CD8-positive, alpha-beta memory T cell (primary cell): ENCODE data around the gene LOXHD1. TPM values are rescaled to one million over a fixed set of nuclear protein-coding genes. Genes with fewer than 3 reads are reported as not detected.

ENCODE experiments used
- CTCF ChIA-PET: fragments of 350-600 bp; sonication (Branson Sonifier 250); formaldehyde crosslinking; loops from one replicate; lab custom pipeline; 2021; ENCODE audit warnings: antibody characterized with exemption; lab: Charles Lee
- POLR2A ChIA-PET: fragments of 350-600 bp; sonication (Branson Sonifier 250); formaldehyde crosslinking; loops from one replicate; lab custom pipeline; 2021; ENCODE audit warnings: antibody characterized with exemption; lab: Charles Lee
- DNase-seq, 5 donors: peaks; one replicate each; pipeline versions ENCODE4 v3.0.0 to v3.0.0-alpha.2; 2020 to 2022; ENCODE audit warnings: mixed read lengths in 1 of 5
- H3K27ac ChIP-seq: one replicate; pipeline ENCODE4 v1.7.0; 2013; ENCODE audit warnings: low read depth, mild to moderate bottlenecking, low read length, moderate library complexity
- H3K27me3 ChIP-seq: 2 replicates; pipeline ENCODE4 v1.7.0; 2013; ENCODE audit warnings: low read length, mild to moderate bottlenecking; ENCODE audit not compliant: insufficient read depth, poor library complexity, severe bottlenecking
- H3K36me3 ChIP-seq: 2 replicates; pipeline ENCODE4 v1.7.0; 2013; ENCODE audit warnings: mild to moderate bottlenecking, low read length, moderate library complexity; ENCODE audit not compliant: insufficient read depth
- H3K4me1 ChIP-seq: 2 replicates; pipeline ENCODE4 v1.7.0; 2013; ENCODE audit warnings: mild to moderate bottlenecking, low read length, moderate library complexity; ENCODE audit not compliant: insufficient read depth
- H3K4me3 ChIP-seq: 2 replicates; pipeline ENCODE4 v1.7.0; 2013; ENCODE audit warnings: mild to moderate bottlenecking, low read length
- H3K9me3 ChIP-seq: 2 replicates; pipeline ENCODE4 v1.7.0; 2013; ENCODE audit warnings: mild to moderate bottlenecking, low read length
- H3K27ac Mint-ChIP-seq, 8 donors: one replicate each; pipeline ENCODE4 v1.8.0; 2020 to 2021; ENCODE audit warnings: mixed read lengths in 8 of 8, mild to moderate bottlenecking in 6 of 8, inconsistent platforms in 3 of 8, moderate library complexity in 3 of 8
- H3K27me3 Mint-ChIP-seq, 2 donors: one replicate each; pipeline ENCODE4 v1.8.0; 2020 to 2021; ENCODE audit warnings: mixed read lengths in 2 of 2, mild to moderate bottlenecking in 1 of 2, moderate library complexity in 1 of 2
- H3K36me3 Mint-ChIP-seq, 3 donors: one replicate each; pipeline ENCODE4 v1.8.0; 2020 to 2021; ENCODE audit warnings: mixed read lengths in 3 of 3, inconsistent platforms in 1 of 3, mild to moderate bottlenecking in 1 of 3
- H3K4me1 Mint-ChIP-seq, 3 donors: one replicate each; pipeline ENCODE4 v1.8.0; 2020 to 2021; ENCODE audit warnings: mixed read lengths in 3 of 3, inconsistent platforms in 1 of 3, mild to moderate bottlenecking in 1 of 3
- H3K4me3 Mint-ChIP-seq, 7 donors: one replicate each; pipeline ENCODE4 v1.8.0; 2020 to 2021; ENCODE audit warnings: mixed read lengths in 7 of 7, mild to moderate bottlenecking in 6 of 7, moderate library complexity in 4 of 7, inconsistent platforms in 2 of 7
- H3K9me3 Mint-ChIP-seq, 5 donors: one replicate each; pipeline ENCODE4 v1.8.0; 2020 to 2022; ENCODE audit warnings: mixed read lengths in 5 of 5, mild to moderate bottlenecking in 3 of 5, moderate library complexity in 2 of 5, inconsistent platforms in 1 of 5
- polyA plus RNA-seq: library from polyadenylated mRNA; unstranded; fragments of 300-500 nt; fragmentation: Illumina TruSeq; gene quantifications from one replicate; pipeline ENCODE4 v1.2.3, GENCODE V29; 2021
- total RNA-seq, 2 experiments: library from RNA; stranded (reverse); gene quantifications; one replicate each; pipeline ENCODE4 v1.2.3, GENCODE V29; 2021

The LOXHD1 gene
- total and polyA plus RNA-seq, 3 experiments from 2014 or later = not detected

DNA sequence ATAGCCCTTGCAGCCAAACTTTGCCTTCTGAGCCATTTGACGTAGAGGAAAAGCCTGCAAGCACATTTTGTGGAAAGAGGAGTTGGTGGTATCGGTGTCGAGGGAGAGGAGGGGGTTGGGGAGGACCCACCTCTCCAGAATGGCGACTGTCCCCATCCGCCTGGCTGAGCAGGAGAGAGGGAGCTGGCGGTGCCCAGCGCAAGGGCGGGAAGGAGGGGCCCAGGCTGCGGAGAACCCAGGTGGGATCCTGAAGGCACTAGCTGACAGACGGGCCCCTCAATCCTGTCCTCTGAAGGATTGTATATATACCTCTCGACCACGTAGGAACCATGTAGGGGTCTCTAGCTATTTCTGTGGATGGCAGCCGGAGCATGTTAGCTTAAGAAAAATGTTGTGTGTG, 200.3 kb downstream of the LOXHD1 start:
- Histone ChIP-seq H3K27ac (no peak overlapping the region), H3K4me3 (no peak overlapping the region), H3K27me3 (no peaks in the 10 kb centered on the region), H3K9me3 (no peaks in the 10 kb centered on the region), H3K36me3 (no peaks in the 10 kb centered on the region), H3K4me1 (no peaks in the 10 kb centered on the region)
- ChIA-PET CTCF (no interaction called here), POLR2A (no interaction called here)
- no peak overlapping the region for H3K4me3 Mint-ChIP-seq
- H3K9me3 Mint-ChIP-seq = no peaks in the 10 kb centered on the region
- no peak overlapping the region for H3K27ac Mint-ChIP-seq
- no peak for DNase-seq
- no peaks in the 10 kb centered on the region for H3K4me1 Mint-ChIP-seq
- peaks cover 6 to 21% of the 10 kb centered on the region in 2 donors for H3K27me3 Mint-ChIP-seq
- H3K36me3 Mint-ChIP-seq = peaks cover 0 to 1% (median 0%) of the 10 kb centered on the region in 3 donors

GRCh38 chr18:46452820-46453219, 204.2 kb downstream of the LOXHD1 start:
- DNase-seq = no peak
- Mint-ChIP-seq H3K27me3 (peaks cover 9 to 27% of the 10 kb centered on the region in 2 donors), H3K27ac (no peak overlapping the region), H3K36me3 (peaks cover 0 to 1% (median 0%) of the 10 kb centered on the region in 3 donors), H3K4me1 (no peaks in the 10 kb centered on the region), H3K9me3 (no peaks in the 10 kb centered on the region), H3K4me3 (no peak overlapping the region)
- Histone ChIP-seq H3K27me3 (no peaks in the 10 kb centered on the region), H3K36me3 (no peaks in the 10 kb centered on the region), H3K27ac (no peak overlapping the region), H3K9me3 (no peaks in the 10 kb centered on the region), H3K4me1 (no peaks in the 10 kb centered on the region), H3K4me3 (no peak overlapping the region)
- ChIA-PET CTCF (no interaction called here), POLR2A (no interaction called here)

DNA sequence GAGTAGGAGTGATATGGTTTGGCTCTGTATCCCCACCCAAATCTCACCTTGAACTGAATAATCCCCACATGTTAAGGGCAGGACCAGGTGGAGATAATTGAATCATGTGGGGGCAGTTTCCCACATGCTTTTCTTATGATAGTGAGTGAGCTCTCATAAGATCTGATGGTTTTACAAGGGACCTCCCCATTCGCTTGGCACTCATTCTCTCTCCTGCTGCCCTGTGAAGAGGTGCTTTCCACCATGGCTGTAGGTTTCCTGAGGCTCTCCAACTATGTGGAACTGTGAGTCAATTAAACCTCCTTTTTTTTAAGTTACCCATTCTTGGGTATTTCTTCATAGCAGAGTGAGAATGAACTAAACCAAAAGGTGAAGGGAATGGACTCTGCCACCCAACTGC, 207.5 kb downstream of the LOXHD1 start:
- no peak overlapping the region for H3K4me3 Mint-ChIP-seq
- no peaks in the 10 kb centered on the region for H3K4me1 ChIP-seq
- H3K27ac ChIP-seq = no peak overlapping the region
- H3K9me3 Mint-ChIP-seq = peaks cover 0 to 4% (median 4%) of the 10 kb centered on the region in 5 donors
- no peaks in the 10 kb centered on the region for H3K27me3 ChIP-seq
- no peak for DNase-seq
- no peaks in the 10 kb centered on the region for H3K9me3 ChIP-seq
- H3K36me3 Mint-ChIP-seq = peaks cover 0 to 5% (median 0%) of the 10 kb centered on the region in 3 donors
- H3K27ac Mint-ChIP-seq = no peak overlapping the region
- POLR2A ChIA-PET = no interaction called here
- H3K4me1 Mint-ChIP-seq = no peaks in the 10 kb centered on the region
- CTCF ChIA-PET = no interaction called here
- peaks cover 11 to 26% of the 10 kb centered on the region in 2 donors for H3K27me3 Mint-ChIP-seq
- H3K36me3 ChIP-seq = no peaks in the 10 kb centered on the region
- no peak overlapping the region for H3K4me3 ChIP-seq

DNA sequence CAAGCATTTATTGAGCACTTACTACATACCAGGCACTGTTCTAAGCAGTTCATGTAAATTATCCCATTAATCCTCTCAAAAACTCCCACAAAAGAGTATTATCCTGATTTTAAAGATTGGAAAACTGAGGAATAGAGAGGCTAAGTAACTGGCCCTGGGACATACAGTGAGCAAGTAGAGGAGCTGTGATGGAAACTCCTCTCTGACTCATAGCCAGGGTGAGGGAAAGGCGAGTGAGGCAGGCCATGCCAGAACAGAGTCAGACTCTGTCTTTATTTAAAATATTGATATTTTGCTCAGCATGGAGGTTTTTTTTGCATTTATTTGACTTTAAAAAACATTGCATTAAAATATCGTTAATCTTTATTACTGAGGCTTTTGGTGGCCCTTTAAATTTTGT, 208.0 kb downstream of the LOXHD1 start:
- no peak overlapping the region for H3K27ac ChIP-seq
- Mint-ChIP-seq H3K4me3 (no peak overlapping the region), H3K4me1 (no peaks in the 10 kb centered on the region), H3K36me3 (peaks cover 0 to 5% (median 0%) of the 10 kb centered on the region in 3 donors), H3K9me3 (peaks cover 0 to 4% (median 4%) of the 10 kb centered on the region in 5 donors), H3K27me3 (peaks cover 11 to 26% of the 10 kb centered on the region in 2 donors), H3K27ac (no peak overlapping the region)
- DNase-seq = no peak
- no peaks in the 10 kb centered on the region for H3K4me1 ChIP-seq
- no peaks in the 10 kb centered on the region for H3K36me3 ChIP-seq
- H3K9me3 ChIP-seq = no peaks in the 10 kb centered on the region
- H3K4me3 ChIP-seq = no peak overlapping the region
- H3K27me3 ChIP-seq = no peaks in the 10 kb centered on the region
- CTCF ChIA-PET = no interaction called here
- POLR2A ChIA-PET = no interaction called here

- Histone ChIP-seq H3K36me3 (no peaks in the 10 kb centered on the region), H3K27ac (no peak overlapping the region), H3K27me3 (no peaks in the 10 kb centered on the region), H3K4me3 (no peak overlapping the region), H3K9me3 (no peaks in the 10 kb centered on the region), H3K4me1 (no peaks in the 10 kb centered on the region)
- no peak for DNase-seq
- peaks cover 0 to 5% (median 0%) of the 10 kb centered on the region in 3 donors for H3K36me3 Mint-ChIP-seq
- H3K27ac Mint-ChIP-seq = no peak overlapping the region
- peaks cover 0 to 4% (median 4%) of the 10 kb centered on the region in 5 donors for H3K9me3 Mint-ChIP-seq
- H3K27me3 Mint-ChIP-seq = peaks cover 11 to 26% of the 10 kb centered on the region in 2 donors
- ChIA-PET CTCF (no interaction called here), POLR2A (no interaction called here)
- H3K4me3 Mint-ChIP-seq = no peak overlapping the region
- H3K4me1 Mint-ChIP-seq = no peaks in the 10 kb centered on the region
Observed at GRCh38 chr18:46448347-46448746, 208.7 kb downstream of the LOXHD1 start.

DNA sequence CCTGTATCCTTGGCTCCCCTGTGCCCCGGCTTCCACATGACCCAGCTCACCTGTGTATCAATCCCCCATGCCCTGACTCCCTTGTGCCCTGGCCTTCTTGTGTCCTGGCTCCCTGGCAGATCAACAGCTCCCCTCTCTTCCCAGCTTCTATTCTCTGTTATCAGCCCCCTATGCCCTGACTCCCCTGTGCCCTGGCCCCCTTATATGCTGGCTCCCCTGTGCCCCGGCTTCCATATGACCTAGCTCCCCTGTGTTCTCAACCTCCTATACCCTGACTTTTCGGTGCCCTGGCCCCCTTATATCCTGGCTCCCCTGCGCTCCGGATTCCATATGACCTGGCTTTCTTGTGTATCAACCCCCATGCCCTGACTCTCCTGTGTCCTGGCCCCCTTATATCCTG, 209.2 kb downstream of the LOXHD1 start:
- no peak overlapping the region for H3K27ac Mint-ChIP-seq
- no peak overlapping the region for H3K4me3 ChIP-seq
- H3K27ac ChIP-seq = no peak overlapping the region
- no peaks in the 10 kb centered on the region for H3K9me3 ChIP-seq
- no peaks in the 10 kb centered on the region for H3K4me1 ChIP-seq
- H3K36me3 Mint-ChIP-seq = peaks cover 0 to 5% (median 0%) of the 10 kb centered on the region in 3 donors
- no peaks in the 10 kb centered on the region for H3K27me3 ChIP-seq
- no peaks in the 10 kb centered on the region for H3K36me3 ChIP-seq
- POLR2A ChIA-PET = no interaction called here
- H3K9me3 Mint-ChIP-seq = peaks cover 0 to 6% (median 4%) of the 10 kb centered on the region in 5 donors
- no peak for DNase-seq
- CTCF ChIA-PET = no interaction called here
- H3K27me3 Mint-ChIP-seq = peaks cover 11 to 24% of the 10 kb centered on the region in 2 donors
- no peak overlapping the region for H3K4me3 Mint-ChIP-seq
- no peaks in the 10 kb centered on the region for H3K4me1 Mint-ChIP-seq

DNA sequence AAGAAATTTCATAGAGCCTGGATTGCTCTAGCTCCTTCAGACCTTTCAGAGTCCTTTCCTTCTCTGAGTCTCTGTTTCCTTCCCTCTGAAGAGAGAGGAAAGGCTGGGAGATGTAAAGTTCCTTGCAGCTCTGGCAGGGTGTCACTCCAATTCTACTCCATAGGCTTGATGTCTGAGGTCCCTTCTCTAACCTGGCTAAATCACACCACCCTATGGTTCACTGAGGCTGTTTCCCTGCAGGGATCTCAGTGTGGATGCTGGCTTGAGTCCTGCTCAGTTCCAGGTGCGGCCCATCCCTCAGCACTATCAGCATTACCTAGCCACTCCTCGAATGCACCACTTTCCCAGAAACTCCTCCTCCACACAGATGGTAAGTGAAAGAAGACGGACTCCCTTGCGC, 209.7 kb downstream of the LOXHD1 start:
- H3K27ac Mint-ChIP-seq = no peak overlapping the region
- Histone ChIP-seq H3K4me1 (no peaks in the 10 kb centered on the region), H3K27me3 (no peaks in the 10 kb centered on the region), H3K36me3 (no peaks in the 10 kb centered on the region), H3K4me3 (no peak overlapping the region), H3K9me3 (no peaks in the 10 kb centered on the region), H3K27ac (no peak overlapping the region)
- H3K4me1 Mint-ChIP-seq = no peaks in the 10 kb centered on the region
- H3K36me3 Mint-ChIP-seq = peaks cover 0 to 5% (median 0%) of the 10 kb centered on the region in 3 donors
- H3K4me3 Mint-ChIP-seq = no peak overlapping the region
- ChIA-PET POLR2A (no interaction called here), CTCF (no interaction called here)
- DNase-seq = no peak
- H3K27me3 Mint-ChIP-seq = peaks cover 11 to 21% of the 10 kb centered on the region in 2 donors
- peaks cover 0 to 6% (median 4%) of the 10 kb centered on the region in 5 donors for H3K9me3 Mint-ChIP-seq

GRCh38 chr18:46445522-46446313, 211.3 kb downstream of the LOXHD1 start:
- no peak overlapping the region for H3K4me3 Mint-ChIP-seq
- no peak overlapping the region for H3K27ac ChIP-seq
- H3K27ac Mint-ChIP-seq = no peak overlapping the region
- no peaks in the 10 kb centered on the region for H3K36me3 ChIP-seq
- peaks cover 0 to 6% (median 4%) of the 10 kb centered on the region in 5 donors for H3K9me3 Mint-ChIP-seq
- H3K36me3 Mint-ChIP-seq = peaks cover 0 to 5% (median 0%) of the 10 kb centered on the region in 3 donors
- DNase-seq = no peak
- peaks cover 11 to 15% of the 10 kb centered on the region in 2 donors for H3K27me3 Mint-ChIP-seq
- no peaks in the 10 kb centered on the region for H3K4me1 Mint-ChIP-seq
- H3K27me3 ChIP-seq = no peaks in the 10 kb centered on the region
- ChIA-PET CTCF (no interaction called here), POLR2A (no interaction called here)
- no peak overlapping the region for H3K4me3 ChIP-seq
- H3K9me3 ChIP-seq = no peaks in the 10 kb centered on the region
- H3K4me1 ChIP-seq = no peaks in the 10 kb centered on the region
